ENCODE results near the gene CYS1. TPM values are rescaled to one million over a fixed set of nuclear protein-coding genes. Genes with fewer than 3 reads are reported as not detected.
"Not testable (repeated sequence)": the region's sequence is repeated elsewhere in the genome, so short reads cannot be mapped to it uniquely, and the experiment has no call there.

CYS1 gene
- polyA plus RNA-seq, 3 donors = not detected

DNA sequence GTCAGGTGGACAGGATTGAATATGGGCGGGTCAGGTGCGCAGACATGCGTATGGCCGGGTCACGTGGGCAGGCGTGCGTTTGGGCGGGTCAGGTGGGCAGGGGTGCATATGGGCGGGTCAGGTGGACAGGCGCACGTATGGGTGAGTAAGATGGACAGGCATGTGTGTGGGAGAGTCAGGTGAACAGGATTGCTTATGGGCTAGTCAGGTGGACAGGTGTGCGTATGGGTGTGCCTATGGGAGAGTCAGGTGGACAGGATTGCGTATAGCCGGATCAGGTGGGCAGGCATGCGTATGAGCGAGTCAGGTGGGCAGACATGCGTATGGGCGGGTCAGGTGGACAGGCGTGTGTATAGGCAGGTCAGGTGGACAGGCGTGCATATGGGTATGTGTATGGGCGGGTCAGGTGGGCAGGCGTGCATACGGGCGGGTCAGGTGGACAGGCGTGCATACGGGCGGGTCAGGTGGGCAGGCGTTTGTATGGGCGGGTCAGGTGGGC, 67.2 kb downstream of the CYS1 start:
- H3K4me1 ChIP-seq (ENCODE audit: control insufficient read depth in 1 of 2, insufficient read depth in 2 of 2, low read length in 2 of 2) = peaks cover under 1 to 3% of the 10 kb centered on the region in 2 donors
- H3K4me3 ChIP-seq (replicated peaks in 1 of 3; ENCODE audit: low read depth in 2 of 3, low read length in 3 of 3) = no peak overlapping the region
- no peak overlapping the region for H3K4me2 ChIP-seq (replicated peaks; ENCODE audit: extremely low read depth, low read length, poor library complexity, severe bottlenecking)
- TF ChIP-seq, protein P1, sequence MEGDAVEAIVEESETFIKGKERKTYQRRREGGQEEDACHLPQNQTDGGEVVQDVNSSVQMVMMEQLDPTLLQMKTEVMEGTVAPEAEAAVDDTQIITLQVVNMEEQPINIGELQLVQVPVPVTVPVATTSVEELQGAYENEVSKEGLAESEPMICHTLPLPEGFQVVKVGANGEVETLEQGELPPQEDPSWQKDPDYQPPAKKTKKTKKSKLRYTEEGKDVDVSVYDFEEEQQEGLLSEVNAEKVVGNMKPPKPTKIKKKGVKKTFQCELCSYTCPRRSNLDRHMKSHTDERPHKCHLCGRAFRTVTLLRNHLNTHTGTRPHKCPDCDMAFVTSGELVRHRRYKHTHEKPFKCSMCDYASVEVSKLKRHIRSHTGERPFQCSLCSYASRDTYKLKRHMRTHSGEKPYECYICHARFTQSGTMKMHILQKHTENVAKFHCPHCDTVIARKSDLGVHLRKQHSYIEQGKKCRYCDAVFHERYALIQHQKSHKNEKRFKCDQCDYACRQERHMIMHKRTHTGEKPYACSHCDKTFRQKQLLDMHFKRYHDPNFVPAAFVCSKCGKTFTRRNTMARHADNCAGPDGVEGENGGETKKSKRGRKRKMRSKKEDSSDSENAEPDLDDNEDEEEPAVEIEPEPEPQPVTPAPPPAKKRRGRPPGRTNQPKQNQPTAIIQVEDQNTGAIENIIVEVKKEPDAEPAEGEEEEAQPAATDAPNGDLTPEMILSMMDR (IDR thresholded peaks at IDR 0.05) = no peak
- Mint-ChIP-seq H3K36me3 (no peaks in the 10 kb centered on the region), H3K27ac (no peak overlapping the region), H3K9me3 (peaks cover 0 to 13% (median 4%) of the 10 kb centered on the region in 7 donors), H3K4me1 (peaks cover 2% of the 10 kb centered on the region), H3K27me3 (ENCODE audit: low read depth in 3 of 3) (peaks cover 7 to 22% (median 10%) of the 10 kb centered on the region in 3 donors), H3K4me3 (no peak overlapping the region)
- H3K9me3 ChIP-seq (replicated peaks in 1 of 2; ENCODE audit: control insufficient read depth in 1 of 2, insufficient read depth in 1 of 2, low read length in 2 of 2) = peaks cover 4 to 11% of the 10 kb centered on the region in 2 donors
- 92% methylated on average over 29 of the region's 29 CpGs for WGBS (ENCODE audit: insufficient coverage)
- H2AFZ ChIP-seq (ENCODE audit: insufficient read depth, low read depth, low read length, poor library complexity, severe bottlenecking) = no peak overlapping the region
- intact Hi-C loops (cut with micrococcal nuclease) = no loop called here
- DNase-seq = no peak
- H3K9ac ChIP-seq (ENCODE audit: insufficient read depth, low read length, poor library complexity, severe bottlenecking) = no peak overlapping the region
- no peak overlapping the region for H3K27ac ChIP-seq (ENCODE audit: low read depth in 1 of 2, low read length in 2 of 2)
- no peaks in the 10 kb centered on the region for H3K79me2 ChIP-seq (ENCODE audit: insufficient read depth, low read length)
- no peaks in the 10 kb centered on the region for H3K27me3 ChIP-seq (ENCODE audit: control insufficient read depth in 2 of 2, insufficient read depth in 2 of 2, low read length in 2 of 2)
- H4K20me1 ChIP-seq (ENCODE audit: insufficient read depth, low read length) = no peaks in the 10 kb centered on the region
- H3K36me3 ChIP-seq (replicated peaks in 1 of 2; ENCODE audit: control insufficient read depth in 1 of 2, insufficient read depth in 2 of 2, low read length in 2 of 2) = no peaks in the 10 kb centered on the region

DNA sequence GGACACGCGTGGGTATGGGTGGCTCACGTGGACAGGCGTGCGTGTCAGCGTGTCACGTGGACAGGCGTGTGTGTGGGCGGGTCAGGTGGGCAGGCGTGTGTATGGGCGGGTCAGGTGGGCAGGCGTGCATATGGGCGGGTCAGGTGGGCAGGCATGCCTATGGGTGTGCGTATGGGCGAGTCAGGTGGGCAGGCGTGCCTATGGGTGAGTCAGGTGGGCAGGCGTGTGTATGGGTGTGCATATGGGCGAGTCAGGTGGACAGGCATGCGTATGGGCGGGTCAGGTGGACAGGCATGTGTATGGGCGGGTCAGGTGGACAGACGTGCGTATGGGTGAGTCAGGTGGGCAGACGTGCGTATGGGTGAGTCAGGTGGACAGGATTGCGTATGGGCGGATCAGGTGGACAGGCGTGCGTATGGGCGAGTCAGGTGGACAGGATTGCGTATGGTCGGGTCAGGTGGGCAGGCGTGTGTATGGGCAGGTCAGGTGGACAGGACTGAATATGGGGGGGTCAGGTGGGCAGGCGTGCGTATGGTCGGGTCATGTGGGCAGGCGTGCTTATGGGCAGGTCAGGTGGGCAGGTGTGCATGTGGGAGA, 67.7 kb downstream of the CYS1 start:
- WGBS (ENCODE audit: insufficient coverage) = 94% methylated on average over 26 of the region's 37 CpGs
- H3K79me2 ChIP-seq (ENCODE audit: insufficient read depth, low read length); H3K36me3 ChIP-seq (replicated peaks in 1 of 2; ENCODE audit: control insufficient read depth in 1 of 2, insufficient read depth in 2 of 2, low read length in 2 of 2); H3K4me2 ChIP-seq (replicated peaks; ENCODE audit: extremely low read depth, low read length, poor library complexity, severe bottlenecking); H3K9ac ChIP-seq (ENCODE audit: insufficient read depth, low read length, poor library complexity, severe bottlenecking); H3K27me3 ChIP-seq (ENCODE audit: control insufficient read depth in 2 of 2, insufficient read depth in 2 of 2, low read length in 2 of 2); H3K27ac ChIP-seq (ENCODE audit: low read depth in 1 of 2, low read length in 2 of 2); intact Hi-C loops (cut with micrococcal nuclease); H3K27ac Mint-ChIP-seq; H4K20me1 ChIP-seq (ENCODE audit: insufficient read depth, low read length); H3K9me3 Mint-ChIP-seq; H3K4me1 ChIP-seq (ENCODE audit: control insufficient read depth in 1 of 2, insufficient read depth in 2 of 2, low read length in 2 of 2); H2AFZ ChIP-seq (ENCODE audit: insufficient read depth, low read depth, low read length, poor library complexity, severe bottlenecking); H3K4me3 Mint-ChIP-seq; DNase-seq; H3K36me3 Mint-ChIP-seq; H3K4me3 ChIP-seq (replicated peaks in 1 of 3; ENCODE audit: low read depth in 2 of 3, low read length in 3 of 3); H3K4me1 Mint-ChIP-seq: not testable (repeated sequence)
- H3K27me3 Mint-ChIP-seq (ENCODE audit: low read depth in 3 of 3) = peaks cover 7 to 24% (median 12%) of the 10 kb centered on the region in 3 donors
- H3K9me3 ChIP-seq (replicated peaks in 1 of 2; ENCODE audit: control insufficient read depth in 1 of 2, insufficient read depth in 1 of 2, low read length in 2 of 2) = peaks cover 4 to 11% of the 10 kb centered on the region in 2 donors

DNA sequence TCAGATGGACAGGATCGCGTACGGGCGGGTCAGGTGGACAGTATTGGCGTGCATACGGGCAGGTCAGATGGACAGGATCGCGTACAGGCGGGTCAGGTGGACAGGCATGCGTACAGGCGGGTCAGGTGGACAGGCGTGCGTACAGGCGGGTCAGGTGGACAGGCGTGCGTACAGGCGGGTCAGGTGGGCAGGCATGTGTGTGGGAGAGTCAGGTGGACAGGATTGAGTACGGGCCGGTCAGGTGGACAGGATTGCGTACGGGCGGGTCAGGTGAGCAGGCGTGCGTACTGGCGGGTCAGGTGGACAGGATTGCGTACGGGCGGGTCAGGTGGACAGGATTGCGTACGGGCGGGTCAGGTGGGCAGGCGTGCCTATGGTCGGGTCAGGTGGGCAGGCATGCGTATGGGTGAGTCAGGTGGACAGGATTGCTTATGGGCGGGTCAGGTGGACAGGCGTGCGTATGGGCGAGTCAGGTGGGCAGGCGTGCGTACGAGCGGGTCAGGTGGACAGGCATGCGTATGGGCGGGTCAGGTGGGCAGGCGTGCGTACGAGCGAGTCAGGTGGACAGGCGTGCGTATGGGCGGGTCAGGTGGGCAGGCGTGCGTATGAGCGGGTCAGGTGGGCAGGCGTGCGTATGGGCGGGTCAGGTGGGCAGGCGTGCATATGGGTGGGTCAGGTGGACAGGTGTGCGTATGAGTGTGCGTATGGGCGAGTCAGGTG, 68.4 kb downstream of the CYS1 start:
- H3K4me1 ChIP-seq (ENCODE audit: control insufficient read depth in 1 of 2, insufficient read depth in 2 of 2, low read length in 2 of 2); H3K27me3 ChIP-seq (ENCODE audit: control insufficient read depth in 2 of 2, insufficient read depth in 2 of 2, low read length in 2 of 2); H3K36me3 ChIP-seq (replicated peaks in 1 of 2; ENCODE audit: control insufficient read depth in 1 of 2, insufficient read depth in 2 of 2, low read length in 2 of 2); H3K27ac ChIP-seq (ENCODE audit: low read depth in 1 of 2, low read length in 2 of 2); H3K36me3 Mint-ChIP-seq; H3K27ac Mint-ChIP-seq; H3K4me1 Mint-ChIP-seq; H3K9me3 Mint-ChIP-seq; intact Hi-C loops (cut with micrococcal nuclease); H2AFZ ChIP-seq (ENCODE audit: insufficient read depth, low read depth, low read length, poor library complexity, severe bottlenecking); DNase-seq; H3K4me3 ChIP-seq (replicated peaks in 1 of 3; ENCODE audit: low read depth in 2 of 3, low read length in 3 of 3); H3K4me2 ChIP-seq (replicated peaks; ENCODE audit: extremely low read depth, low read length, poor library complexity, severe bottlenecking); H4K20me1 ChIP-seq (ENCODE audit: insufficient read depth, low read length); H3K9ac ChIP-seq (ENCODE audit: insufficient read depth, low read length, poor library complexity, severe bottlenecking); H3K79me2 ChIP-seq (ENCODE audit: insufficient read depth, low read length); H3K4me3 Mint-ChIP-seq: not testable (repeated sequence)
- 92% methylated on average over 35 of the region's 61 CpGs for WGBS (ENCODE audit: insufficient coverage)
- H3K9me3 ChIP-seq (replicated peaks in 1 of 2; ENCODE audit: control insufficient read depth in 1 of 2, insufficient read depth in 1 of 2, low read length in 2 of 2) = peaks cover 0 to 11% of the 10 kb centered on the region in 2 donors
- H3K27me3 Mint-ChIP-seq (ENCODE audit: low read depth in 3 of 3) = peaks cover 12 to 26% (median 15%) of the 10 kb centered on the region in 3 donors

All from CD14-positive monocyte (primary cell).